Measurements from ENCODE around the gene CSAD. TPM values are rescaled to one million over a fixed set of nuclear protein-coding genes. Genes with fewer than 3 reads are reported as not detected.
A peak's percentile ranks its signal among the peaks of the same experiment; 100 is the strongest.
"Not testable (repeated sequence)": the region's sequence is repeated elsewhere in the genome, so short reads cannot be mapped to it uniquely, and the experiment has no call there.

CSAD gene
- total RNA-seq, 6 experiments from 2014 or later: 20.6 to 54.2 (median 37.1) TPM

DNA sequence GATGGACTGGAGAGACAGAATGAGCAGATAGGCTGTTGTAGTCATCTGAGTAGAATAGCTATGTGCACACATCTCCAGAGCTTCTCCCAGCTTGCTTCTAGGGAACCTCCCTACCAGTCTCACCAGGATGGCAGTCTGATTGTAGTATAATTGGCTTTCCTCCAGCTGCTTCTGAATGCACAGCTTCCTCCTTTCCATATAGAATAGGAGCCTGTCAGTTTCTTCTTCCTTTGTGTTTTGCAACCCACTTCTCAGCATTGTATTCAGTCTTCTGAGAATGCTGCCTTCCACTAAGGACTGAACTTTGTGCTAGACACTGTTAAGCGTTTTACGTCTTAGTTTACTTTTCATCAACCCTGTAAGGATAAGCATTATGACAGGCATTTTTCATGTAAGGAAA, 2.2 kb upstream of the CSAD start:
- no peak overlapping the region for H3K27ac ChIP-seq
- no peak for ATAC-seq
- no peaks in the 10 kb centered on the region for H3K27me3 ChIP-seq
- intact Hi-C loops (cut with DNase I): no loop called here
- H3K36me3 ChIP-seq: peaks cover 0 to 51% (median 14%) of the 10 kb centered on the region in 4 donors
- no peak overlapping the region for H3K4me3 ChIP-seq
- H3K4me1 ChIP-seq: peaks cover 0 to 55% (median 27%) of the 10 kb centered on the region in 4 donors
- TF ChIP-seq, protein P1, sequence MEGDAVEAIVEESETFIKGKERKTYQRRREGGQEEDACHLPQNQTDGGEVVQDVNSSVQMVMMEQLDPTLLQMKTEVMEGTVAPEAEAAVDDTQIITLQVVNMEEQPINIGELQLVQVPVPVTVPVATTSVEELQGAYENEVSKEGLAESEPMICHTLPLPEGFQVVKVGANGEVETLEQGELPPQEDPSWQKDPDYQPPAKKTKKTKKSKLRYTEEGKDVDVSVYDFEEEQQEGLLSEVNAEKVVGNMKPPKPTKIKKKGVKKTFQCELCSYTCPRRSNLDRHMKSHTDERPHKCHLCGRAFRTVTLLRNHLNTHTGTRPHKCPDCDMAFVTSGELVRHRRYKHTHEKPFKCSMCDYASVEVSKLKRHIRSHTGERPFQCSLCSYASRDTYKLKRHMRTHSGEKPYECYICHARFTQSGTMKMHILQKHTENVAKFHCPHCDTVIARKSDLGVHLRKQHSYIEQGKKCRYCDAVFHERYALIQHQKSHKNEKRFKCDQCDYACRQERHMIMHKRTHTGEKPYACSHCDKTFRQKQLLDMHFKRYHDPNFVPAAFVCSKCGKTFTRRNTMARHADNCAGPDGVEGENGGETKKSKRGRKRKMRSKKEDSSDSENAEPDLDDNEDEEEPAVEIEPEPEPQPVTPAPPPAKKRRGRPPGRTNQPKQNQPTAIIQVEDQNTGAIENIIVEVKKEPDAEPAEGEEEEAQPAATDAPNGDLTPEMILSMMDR (IDR thresholded peaks at IDR 0.05): no peak
- TF ChIP-seq POLR2A (IDR thresholded peaks at IDR 0.05): no peak
- DNase-seq: peak in 1 of 3 donors; percentile 23
- H3K9me3 ChIP-seq: no peaks in the 10 kb centered on the region
- 18% methylated on average over 2 of the region's 2 CpGs for WGBS (ENCODE audit: insufficient coverage, low coverage, low lambda C conversion rate, missing lambda C conversion rate)

DNA sequence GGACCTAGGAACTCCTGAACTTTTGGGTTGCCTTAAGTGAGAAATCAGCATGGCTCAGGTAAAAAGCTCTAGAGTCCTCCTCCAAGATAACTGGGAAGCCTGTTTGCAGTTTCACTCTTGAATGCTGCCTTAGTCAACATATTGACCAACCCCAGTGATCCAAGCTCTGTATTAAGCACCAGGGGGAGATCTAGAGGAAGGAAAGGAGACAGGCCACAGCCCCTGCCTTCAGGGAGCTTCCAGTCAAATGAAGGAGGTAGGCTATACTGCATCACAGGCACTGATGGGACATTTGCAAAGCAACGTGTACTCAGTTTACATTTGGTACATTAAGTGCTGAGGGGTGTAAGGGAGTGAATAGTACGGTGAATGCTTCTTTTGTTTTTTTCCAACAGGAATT, 1.2 kb upstream of the CSAD start:
- ATAC-seq: no peak
- Histone ChIP-seq H3K36me3 (peaks cover 0 to 41% (median 10%) of the 10 kb centered on the region in 4 donors), H3K27ac (no peak overlapping the region), H3K9me3 (no peaks in the 10 kb centered on the region), H3K4me1 (peaks cover 0 to 58% (median 27%) of the 10 kb centered on the region in 4 donors), H3K27me3 (no peaks in the 10 kb centered on the region), H3K4me3 (peak overlapping the region in 1 of 3 donors; percentile 80)
- no peak for TF ChIP-seq POLR2A (IDR thresholded peaks at IDR 0.05)
- TF ChIP-seq, protein P1 (IDR thresholded peaks at IDR 0.05): no peak
- 73% methylated on average over 2 of the region's 2 CpGs for WGBS (ENCODE audit: insufficient coverage, low coverage, low lambda C conversion rate, missing lambda C conversion rate)
- intact Hi-C loops (cut with DNase I): no loop called here
- DNase-seq: peak in 1 of 3 donors; percentile 19

DNA sequence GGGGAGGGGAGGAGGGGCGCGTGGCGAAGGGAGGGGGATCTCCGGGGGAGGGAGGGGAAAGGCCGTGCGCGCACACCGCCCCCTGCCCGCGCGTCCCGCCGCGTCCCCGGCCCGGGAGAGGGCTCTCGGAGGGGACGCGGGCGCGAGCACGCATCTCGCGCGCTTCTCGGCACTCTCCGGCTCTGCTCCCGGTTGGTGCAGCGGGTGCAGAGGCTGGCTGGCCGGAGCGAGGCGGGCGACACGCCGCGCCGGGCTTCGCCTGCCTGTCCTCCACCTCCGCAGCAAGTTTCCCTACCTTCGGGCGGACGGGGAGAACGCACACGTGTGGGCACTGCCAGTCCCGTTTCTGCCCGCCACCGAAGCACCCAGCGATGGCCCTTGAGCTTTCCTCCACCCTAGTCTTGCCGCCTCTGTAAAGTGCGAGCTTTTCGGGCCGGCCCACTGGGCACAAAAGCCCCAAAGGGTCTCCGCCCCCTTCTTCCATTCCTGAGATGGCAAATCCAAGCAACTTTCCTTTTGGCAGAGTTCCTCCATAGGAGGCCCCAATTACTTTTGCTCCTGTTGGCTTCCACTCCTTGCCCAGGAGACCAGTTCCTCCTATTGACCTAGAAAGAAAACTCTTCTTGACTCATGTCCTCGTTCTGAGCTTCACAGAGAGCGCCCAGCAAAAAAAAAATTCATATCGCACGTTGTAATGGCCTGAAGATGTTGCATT, 363 bp upstream of the CSAD start:
- no peaks in the 10 kb centered on the region for H3K27me3 ChIP-seq
- DNase-seq (peak; percentile 78 to 86 (median 81)), ATAC-seq (peak; percentile 64 to 80 (median 72))
- no peaks in the 10 kb centered on the region for H3K9me3 ChIP-seq
- H3K36me3 ChIP-seq: peaks cover 0 to 32% (median 6%) of the 10 kb centered on the region in 4 donors
- H3K27ac ChIP-seq: peak overlapping the region; percentile 83 to 89 (median 87)
- intact Hi-C loops (cut with DNase I): no loop called here
- peak overlapping the region; percentile 71 to 80 (median 76) for H3K4me3 ChIP-seq
- TF ChIP-seq, protein P1 (IDR thresholded peaks at IDR 0.05): peak in 2 of 4 donors; percentile 9 to 14
- no peak for TF ChIP-seq POLR2A (IDR thresholded peaks at IDR 0.05)
- WGBS (ENCODE audit: insufficient coverage, low coverage, low lambda C conversion rate, missing lambda C conversion rate): 6% methylated on average over 12 of the region's 57 CpGs
- peaks cover 0 to 58% (median 28%) of the 10 kb centered on the region in 4 donors for H3K4me1 ChIP-seq

DNA sequence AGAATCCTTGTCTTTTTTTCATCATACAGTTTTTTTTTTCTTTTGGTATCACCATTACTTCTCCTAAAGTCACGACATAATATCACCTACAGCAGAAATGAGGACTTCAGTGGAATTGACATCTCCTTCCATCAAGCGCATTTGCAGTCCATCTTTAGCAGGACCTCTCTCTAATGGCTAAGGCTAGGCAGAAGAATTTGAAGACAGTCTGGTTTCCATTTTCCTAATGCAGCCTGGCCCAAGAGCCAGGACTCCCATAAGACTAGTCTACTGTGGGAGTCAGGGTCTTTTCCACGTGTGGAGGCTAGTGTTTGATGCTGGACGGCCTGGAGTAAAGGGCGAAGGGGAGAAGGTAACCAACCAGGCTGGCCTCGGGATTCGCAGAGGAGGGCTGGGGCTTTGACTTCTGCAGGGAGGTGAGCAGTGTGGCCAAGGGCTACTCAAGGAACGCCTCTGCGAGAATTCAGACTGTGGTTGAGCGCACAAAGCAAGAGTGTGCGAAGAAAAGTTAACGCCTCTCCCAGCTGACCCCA, 972 bp downstream of the CSAD start:
- TF ChIP-seq, protein P1 (IDR thresholded peaks at IDR 0.05): no peak
- no peak for TF ChIP-seq POLR2A (IDR thresholded peaks at IDR 0.05)
- WGBS (ENCODE audit: insufficient coverage, low coverage, low lambda C conversion rate, missing lambda C conversion rate): 19% methylated on average over 12 of the region's 12 CpGs
- Histone ChIP-seq H3K9me3 (no peaks in the 10 kb centered on the region), H3K4me1 (peaks cover 0 to 67% (median 31%) of the 10 kb centered on the region in 4 donors), H3K4me3 (peak overlapping the region; percentile 71 to 80 (median 76)), H3K27me3 (no peaks in the 10 kb centered on the region), H3K27ac (peak overlapping the region; percentile 83 to 89 (median 87)), H3K36me3 (peaks cover 0 to 19% (median 2%) of the 10 kb centered on the region in 4 donors)
- ATAC-seq (peak; percentile 8 to 22 (median 18)), DNase-seq (peak in 1 of 3 donors; percentile 55)
- intact Hi-C loops (cut with DNase I): no loop called here

DNA sequence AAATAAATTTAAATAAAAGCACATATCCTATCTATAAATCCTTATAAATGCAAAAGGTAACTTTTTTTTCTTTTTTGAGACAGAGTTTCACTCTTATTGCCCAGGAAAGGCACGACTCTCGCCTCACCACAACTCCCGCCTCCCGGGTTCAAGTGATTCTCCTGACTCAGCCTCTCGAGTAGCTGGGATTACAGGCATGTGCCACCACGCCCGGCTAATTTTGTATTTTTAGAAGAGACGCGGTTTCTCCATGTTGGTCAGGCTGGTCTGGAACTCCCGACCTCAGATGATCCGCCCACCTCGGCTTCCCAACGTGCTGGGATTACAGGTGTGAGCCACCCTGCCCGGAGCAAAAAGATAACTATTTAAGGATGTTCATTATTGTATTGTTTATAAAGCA, 1.9 kb downstream of the CSAD start:
- H3K27me3 ChIP-seq; H3K27ac ChIP-seq; ATAC-seq; intact Hi-C loops (cut with DNase I); H3K9me3 ChIP-seq; H3K4me3 ChIP-seq: not testable (repeated sequence)
- 92% methylated on average over 12 of the region's 14 CpGs for WGBS (ENCODE audit: insufficient coverage, low coverage, low lambda C conversion rate, missing lambda C conversion rate)
- DNase-seq: peak in 1 of 3 donors; percentile 19
- peaks cover 0 to 74% (median 36%) of the 10 kb centered on the region in 4 donors for H3K4me1 ChIP-seq
- peaks cover 0 to 13% (median 2%) of the 10 kb centered on the region in 4 donors for H3K36me3 ChIP-seq

DNA sequence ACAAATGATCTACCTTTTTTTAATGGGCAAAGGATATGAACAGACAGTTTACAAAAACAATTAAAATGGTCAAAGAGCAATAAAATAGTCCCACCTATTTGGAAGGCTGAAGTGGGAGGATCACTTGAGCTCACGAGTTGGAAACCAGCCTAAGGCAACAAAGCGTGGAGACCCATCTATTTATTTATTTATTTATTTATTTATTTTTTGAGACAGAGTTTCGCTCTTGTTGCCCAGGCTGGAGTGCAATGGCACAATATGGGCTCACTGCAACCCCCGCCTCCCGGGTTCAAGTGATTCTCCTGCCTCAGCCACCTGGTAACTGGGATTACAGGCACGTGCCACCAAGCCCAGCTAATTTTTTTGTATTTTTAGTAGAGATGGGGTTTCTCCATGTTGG, 3.3 kb downstream of the CSAD start:
- DNase-seq (peak in 1 of 3 donors; percentile 76), ATAC-seq (peak in 2 of 4 donors; percentile 0 to 14)
- H3K9me3 ChIP-seq; intact Hi-C loops (cut with DNase I); H3K4me3 ChIP-seq; H3K27me3 ChIP-seq; H3K36me3 ChIP-seq: not testable (repeated sequence)
- 14% methylated on average over 6 of the region's 6 CpGs for WGBS (ENCODE audit: insufficient coverage, low coverage, low lambda C conversion rate, missing lambda C conversion rate)
- Histone ChIP-seq H3K27ac (peak overlapping the region in 2 of 3 donors; percentile 42 to 73), H3K4me1 (peaks cover 0 to 69% (median 30%) of the 10 kb centered on the region in 4 donors)

Data from right lobe of liver (tissue), 6 donors.